B cell (primary cell): Measurements from ENCODE around the gene PTGER2. TPM values are rescaled to one million over a fixed set of nuclear protein-coding genes. Genes with fewer than 3 reads are reported as not detected.

Experiments used
- ATAC-seq: fragments of 200-7000 bp; cut with Tn5 transposase; one replicate; pipeline ENCODE4 v1.10.0; 2021; ENCODE audit warnings: low read depth, mild to moderate bottlenecking, moderate number of reproducible peaks, moderate library complexity
- CTCF ChIA-PET: fragments of 350-600 bp; sonication (Branson Sonifier 250); formaldehyde crosslinking; loops from one replicate; lab custom pipeline; 2021; ENCODE audit warnings: antibody characterized with exemption, inconsistent platforms; lab: Charles Lee
- POLR2A ChIA-PET: fragments of 350-600 bp; sonication (Branson Sonifier 250); formaldehyde crosslinking; loops from one replicate; lab custom pipeline; 2021; ENCODE audit warnings: antibody characterized with exemption; lab: Charles Lee
- DNase-seq: peaks from one replicate; pipeline ENCODE4 v3.0.0; 2013
- H2AFZ ChIP-seq: 2 replicates; pipeline ENCODE4 v1.6.1; 2012; ENCODE audit warnings: mild to moderate bottlenecking, low read depth, low read length; ENCODE audit not compliant: insufficient read depth, poor library complexity, severe bottlenecking
- H3K27ac ChIP-seq, 2 donors: 1 replicate in 1 of 2; 2 replicates in 1 of 2; pipeline ENCODE4 v1.5.1; 2012 to 2013; ENCODE audit warnings: low read length in 2 of 2, mild to moderate bottlenecking in 2 of 2, moderate library complexity in 1 of 2
- H3K27me3 ChIP-seq, 4 experiments: fragments of 200-600 bp in 1 of 4; sonication (generic) in 1 of 4; replicated peaks in 1 of 4; 1 replicate in 2 of 4; 2 replicates in 2 of 4; pipeline versions ENCODE4 v1.6.1 to v1.7.0; 2013 to 2016; ENCODE audit warnings: low read length in 3 of 4, mild to moderate bottlenecking in 2 of 4, mixed read lengths in 1 of 4, moderate library complexity in 1 of 4; ENCODE audit not compliant: insufficient read depth in 4 of 4, control insufficient read depth in 3 of 4; ENCODE audit errors: control extremely low read depth in 1 of 4
- H3K36me3 ChIP-seq, 2 experiments: replicated peaks in 1 of 2; 1 replicate in 1 of 2; 2 replicates in 1 of 2; pipeline versions ENCODE4 v1.6.1 to v1.7.1; 2013; ENCODE audit warnings: low read length in 1 of 2; ENCODE audit not compliant: insufficient read depth in 2 of 2, control insufficient read depth in 1 of 2; ENCODE audit errors: control extremely low read depth in 1 of 2, extremely low read depth in 1 of 2
- H3K4me1 ChIP-seq, 2 donors: fragments of 200-600 bp in 1 of 2; sonication (generic) in 1 of 2; 1 replicate in 1 of 2; 2 replicates in 1 of 2; pipeline versions ENCODE4 v1.5.1 to v1.6.1; 2013 to 2017; ENCODE audit warnings: low read length in 2 of 2; ENCODE audit not compliant: control insufficient read depth in 2 of 2, insufficient read depth in 2 of 2
- H3K4me2 ChIP-seq: replicated peaks from 2 replicates; pipeline ENCODE3; 2012; ENCODE audit warnings: mild to moderate bottlenecking, low read depth, low read length; ENCODE audit not compliant: poor library complexity, severe bottlenecking
- H3K4me3 ChIP-seq, 5 experiments: fragments of 200-600 bp in 1 of 5; sonication (generic) in 1 of 5; 1 replicate in 3 of 5; 2 replicates in 2 of 5; pipeline versions ENCODE4 v1.5.1 to v1.7.0; 2011 to 2016; ENCODE audit warnings: low read length in 4 of 5, mild to moderate bottlenecking in 4 of 5, low read depth in 2 of 5, control low read depth in 1 of 5, moderate library complexity in 1 of 5; ENCODE audit not compliant: insufficient read depth in 1 of 5; ENCODE audit errors: control extremely low read depth in 1 of 5, extremely low read depth in 1 of 5
- H3K79me2 ChIP-seq: fragments of 200-600 bp; sonication (generic); one replicate; pipeline ENCODE4 v1.6.0; 2016; ENCODE audit warnings: low read length; ENCODE audit not compliant: control insufficient read depth, insufficient read depth
- H3K9ac ChIP-seq: fragments of 200-600 bp; sonication (generic); 2 replicates; pipeline ENCODE4 v1.6.1; 2017; ENCODE audit warnings: mild to moderate bottlenecking, low read length, moderate library complexity
- H3K9me3 ChIP-seq, 3 donors: one replicate each; pipeline versions ENCODE4 v1.6.1 to v1.7.1; 2013; ENCODE audit warnings: low read length in 2 of 3; ENCODE audit not compliant: control insufficient read depth in 2 of 3, insufficient read depth in 1 of 3; ENCODE audit errors: control extremely low read depth in 1 of 3
- H4K20me1 ChIP-seq: 2 replicates; pipeline ENCODE4 v1.6.0; 2012; ENCODE audit warnings: mild to moderate bottlenecking, low read length; ENCODE audit not compliant: insufficient read depth, control insufficient read depth, poor library complexity, severe bottlenecking
- H3K27ac Mint-ChIP-seq: one replicate; pipeline ENCODE4 v1.8.0; 2021; ENCODE audit warnings: mixed read lengths
- H3K27me3 Mint-ChIP-seq: one replicate; pipeline ENCODE4 v1.8.0; 2021; ENCODE audit warnings: mixed read lengths
- H3K4me1 Mint-ChIP-seq: one replicate; pipeline ENCODE4 v1.8.0; 2021; ENCODE audit warnings: mixed read lengths
- H3K4me3 Mint-ChIP-seq: one replicate; pipeline ENCODE4 v1.8.0; 2021; ENCODE audit warnings: mixed read lengths
- H3K9me3 Mint-ChIP-seq: one replicate; pipeline ENCODE4 v1.8.0; 2022; ENCODE audit warnings: mixed read lengths; ENCODE audit not compliant: insufficient read depth
- EZH2 ChIP-seq: IDR thresholded peaks from 2 replicates; pipeline ENCODE4 v1.6.1; 2012; ENCODE audit warnings: borderline replicate concordance, low read depth, mild to moderate bottlenecking, moderate library complexity, low read length; ENCODE audit not compliant: insufficient read depth, poor library complexity, severe bottlenecking
- WGBS: methylation state at CpG from one replicate; pipeline ENCODE4 v1.1.5; 2013; ENCODE audit warnings: missing lambda C conversion rate; ENCODE audit not compliant: insufficient coverage; 5-methylcytosine and 5-hydroxymethylcytosine counted together
- intact Hi-C: fragments of 100-400 bp; cut with micrococcal nuclease; formaldehyde crosslinking; loops from one replicate; pipeline ENCODE4 v1.10.0; 2022
- polyA plus RNA-seq: library from polyadenylated mRNA; depleted of rRNA; stranded (reverse); fragments of >200 nt; gene quantifications from 2 replicates; pipeline ENCODE4 v1.2.3, GENCODE V29; 2012
- total RNA-seq, 2 donors: library from RNA; stranded (reverse); fragments of 120-200 nt in 1 of 2; gene quantifications; 1 replicate in 1 of 2; 2 replicates in 1 of 2; pipeline versions ENCODE4 v1.2.3 to v1.2.4, GENCODE V29; 2013 to 2022
- TF ChIP-seq, protein P1 (sequence below): fragments of 200-600 bp; IDR thresholded peaks from one replicate; pipeline ENCODE4 v1.8.0; 2022; ENCODE audit warnings: antibody characterized with exemption, mild to moderate bottlenecking

The PTGER2 gene
- total and polyA plus RNA-seq, 2 donors (not counting 1 experiment from before 2014, with no cell fraction given), result 0.32 to 0.92 TPM

DNA sequence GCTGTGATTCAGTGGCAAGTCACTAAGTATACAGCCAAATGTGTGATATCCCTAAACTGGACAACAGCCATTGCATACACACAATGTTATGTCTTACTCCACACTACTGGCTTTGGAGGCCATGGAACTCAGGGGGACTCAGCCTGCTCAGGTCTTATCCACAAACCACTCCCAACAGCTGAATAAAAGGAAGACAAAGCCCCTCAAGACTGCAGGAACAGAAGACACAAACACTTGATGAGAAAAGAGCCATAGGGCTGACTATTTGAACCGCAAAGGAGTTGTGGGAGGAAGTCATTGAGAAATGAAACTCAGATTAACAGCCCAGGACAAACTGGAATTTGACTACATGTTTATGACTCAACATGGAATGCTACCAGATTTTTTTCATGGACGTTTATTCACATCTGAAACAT, 40.9 kb downstream of the PTGER2 start:
- no CpG with 5 or more reads among the region's 2 CpGs for WGBS
- peaks cover 38% of the 10 kb centered on the region for H3K27me3 Mint-ChIP-seq
- no peaks in the 10 kb centered on the region for H3K36me3 ChIP-seq
- H3K79me2 ChIP-seq, result no peaks in the 10 kb centered on the region
- H3K27me3 ChIP-seq, result peaks cover 0 to 25% (median 13%) of the 10 kb centered on the region in 4 experiments
- no peak overlapping the region for H3K27ac ChIP-seq
- DNase-seq (no peak), ATAC-seq (no peak)
- no peak overlapping the region for H3K4me3 Mint-ChIP-seq
- no peak overlapping the region for H2AFZ ChIP-seq
- H3K27ac Mint-ChIP-seq, result no peak overlapping the region
- H3K9me3 ChIP-seq, result no peaks in the 10 kb centered on the region
- no peaks in the 10 kb centered on the region for H3K9me3 Mint-ChIP-seq
- intact Hi-C loops, result no loop called here
- CTCF ChIA-PET, result no interaction called here
- H4K20me1 ChIP-seq, result no peaks in the 10 kb centered on the region
- POLR2A ChIA-PET, result no interaction called here
- no peak overlapping the region for H3K4me3 ChIP-seq
- no peaks in the 10 kb centered on the region for H3K4me1 Mint-ChIP-seq
- H3K4me1 ChIP-seq, result no peaks in the 10 kb centered on the region
- TF ChIP-seq, protein P1, sequence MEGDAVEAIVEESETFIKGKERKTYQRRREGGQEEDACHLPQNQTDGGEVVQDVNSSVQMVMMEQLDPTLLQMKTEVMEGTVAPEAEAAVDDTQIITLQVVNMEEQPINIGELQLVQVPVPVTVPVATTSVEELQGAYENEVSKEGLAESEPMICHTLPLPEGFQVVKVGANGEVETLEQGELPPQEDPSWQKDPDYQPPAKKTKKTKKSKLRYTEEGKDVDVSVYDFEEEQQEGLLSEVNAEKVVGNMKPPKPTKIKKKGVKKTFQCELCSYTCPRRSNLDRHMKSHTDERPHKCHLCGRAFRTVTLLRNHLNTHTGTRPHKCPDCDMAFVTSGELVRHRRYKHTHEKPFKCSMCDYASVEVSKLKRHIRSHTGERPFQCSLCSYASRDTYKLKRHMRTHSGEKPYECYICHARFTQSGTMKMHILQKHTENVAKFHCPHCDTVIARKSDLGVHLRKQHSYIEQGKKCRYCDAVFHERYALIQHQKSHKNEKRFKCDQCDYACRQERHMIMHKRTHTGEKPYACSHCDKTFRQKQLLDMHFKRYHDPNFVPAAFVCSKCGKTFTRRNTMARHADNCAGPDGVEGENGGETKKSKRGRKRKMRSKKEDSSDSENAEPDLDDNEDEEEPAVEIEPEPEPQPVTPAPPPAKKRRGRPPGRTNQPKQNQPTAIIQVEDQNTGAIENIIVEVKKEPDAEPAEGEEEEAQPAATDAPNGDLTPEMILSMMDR, result no peak
- TF ChIP-seq EZH2, result no peak
- H3K9ac ChIP-seq, result no peak overlapping the region
- H3K4me2 ChIP-seq, result no peak overlapping the region

DNA sequence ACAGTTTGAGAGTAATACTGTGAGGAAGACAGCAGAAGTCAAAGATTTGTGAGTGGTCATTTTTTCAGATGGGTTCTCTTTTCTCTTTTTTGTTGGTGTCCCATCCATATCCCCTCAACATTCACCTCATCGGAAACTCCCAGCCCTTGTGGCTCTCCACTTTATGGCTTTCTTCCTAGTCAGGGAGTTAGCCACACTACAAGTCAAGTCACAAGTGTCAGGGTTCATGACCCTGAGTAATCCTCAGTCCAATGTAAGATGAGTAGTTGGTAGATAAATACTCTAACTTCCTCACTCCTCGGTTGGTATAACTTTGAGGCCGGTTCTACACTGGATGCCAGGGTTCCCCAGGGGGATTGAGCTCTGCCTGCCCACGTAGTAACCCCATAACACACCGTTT, 41.4 kb downstream of the PTGER2 start:
- no peaks in the 10 kb centered on the region for H3K4me1 ChIP-seq
- H3K36me3 ChIP-seq, result no peaks in the 10 kb centered on the region
- H3K4me1 Mint-ChIP-seq, result no peaks in the 10 kb centered on the region
- no peaks in the 10 kb centered on the region for H3K79me2 ChIP-seq
- H4K20me1 ChIP-seq, result no peaks in the 10 kb centered on the region
- H3K27ac ChIP-seq, result no peak overlapping the region
- CTCF ChIA-PET, result no interaction called here
- DNase-seq, result no peak
- ATAC-seq, result no peak
- 44% methylated on average over 4 of the region's 5 CpGs for WGBS
- no peak overlapping the region for H2AFZ ChIP-seq
- H3K27ac Mint-ChIP-seq, result no peak overlapping the region
- intact Hi-C loops, result no loop called here
- H3K27me3 ChIP-seq, result peaks cover 0 to 25% (median 12%) of the 10 kb centered on the region in 4 experiments
- POLR2A ChIA-PET, result no interaction called here
- H3K27me3 Mint-ChIP-seq, result peaks cover 38% of the 10 kb centered on the region
- no peak overlapping the region for H3K4me3 ChIP-seq
- no peak overlapping the region for H3K4me2 ChIP-seq
- TF ChIP-seq, protein P1, result no peak
- TF ChIP-seq EZH2, result no peak
- no peaks in the 10 kb centered on the region for H3K9me3 Mint-ChIP-seq
- H3K9me3 ChIP-seq, result no peaks in the 10 kb centered on the region
- H3K9ac ChIP-seq, result no peak overlapping the region
- H3K4me3 Mint-ChIP-seq, result no peak overlapping the region
